Hepatocyte (in vitro differentiated cells): ENCODE measurements around the gene ACP5.

ENCODE experiments used
- EZH2 ChIP-seq: fragments of 200-600 bp; sonication (generic); IDR thresholded peaks from 2 replicates; pipeline ENCODE4 v1.6.1; 2016; ENCODE audit warnings: antibody characterized with exemption, mild to moderate bottlenecking, borderline replicate concordance
- TF ChIP-seq, protein P1 (sequence below): fragments of 200-600 bp; sonication (generic); IDR thresholded peaks from 2 replicates; pipeline ENCODE4 v1.5.1; 2016; ENCODE audit warnings: antibody characterized with exemption, mild to moderate bottlenecking; ENCODE audit not compliant: poor library complexity

DNA sequence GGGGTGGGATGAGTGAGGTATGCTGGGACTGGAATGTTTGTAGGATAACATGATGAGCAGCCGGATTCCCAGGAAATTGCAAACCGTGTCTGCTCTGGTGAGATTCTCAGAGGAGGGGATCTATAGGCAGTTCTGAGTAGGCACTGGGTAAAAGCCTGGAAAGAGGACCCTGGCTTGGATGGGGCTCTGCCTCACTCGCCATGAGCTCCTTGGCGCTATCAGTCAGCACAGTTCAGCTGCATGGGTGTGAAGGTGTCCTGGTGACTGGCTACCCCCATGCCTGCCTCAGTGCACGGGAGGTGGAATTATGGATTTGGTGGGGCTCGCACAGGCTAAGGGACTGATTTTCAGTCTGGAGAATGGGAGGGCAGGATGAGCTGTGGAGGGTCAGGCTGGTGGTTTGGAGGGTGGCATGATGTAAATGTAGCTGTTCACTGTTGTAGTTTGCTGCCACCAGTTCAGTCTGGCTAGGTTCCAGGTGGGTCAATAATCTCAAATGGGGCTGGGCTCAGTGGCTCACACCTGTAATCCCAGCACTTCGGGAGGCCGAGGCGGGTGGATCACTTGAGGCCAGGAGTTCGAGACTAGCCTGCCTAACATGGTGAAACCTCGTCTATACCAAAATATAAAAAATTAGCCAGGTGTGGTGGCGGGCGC is 10.7 kb upstream of the ACP5 start:
- TF ChIP-seq, protein P1, sequence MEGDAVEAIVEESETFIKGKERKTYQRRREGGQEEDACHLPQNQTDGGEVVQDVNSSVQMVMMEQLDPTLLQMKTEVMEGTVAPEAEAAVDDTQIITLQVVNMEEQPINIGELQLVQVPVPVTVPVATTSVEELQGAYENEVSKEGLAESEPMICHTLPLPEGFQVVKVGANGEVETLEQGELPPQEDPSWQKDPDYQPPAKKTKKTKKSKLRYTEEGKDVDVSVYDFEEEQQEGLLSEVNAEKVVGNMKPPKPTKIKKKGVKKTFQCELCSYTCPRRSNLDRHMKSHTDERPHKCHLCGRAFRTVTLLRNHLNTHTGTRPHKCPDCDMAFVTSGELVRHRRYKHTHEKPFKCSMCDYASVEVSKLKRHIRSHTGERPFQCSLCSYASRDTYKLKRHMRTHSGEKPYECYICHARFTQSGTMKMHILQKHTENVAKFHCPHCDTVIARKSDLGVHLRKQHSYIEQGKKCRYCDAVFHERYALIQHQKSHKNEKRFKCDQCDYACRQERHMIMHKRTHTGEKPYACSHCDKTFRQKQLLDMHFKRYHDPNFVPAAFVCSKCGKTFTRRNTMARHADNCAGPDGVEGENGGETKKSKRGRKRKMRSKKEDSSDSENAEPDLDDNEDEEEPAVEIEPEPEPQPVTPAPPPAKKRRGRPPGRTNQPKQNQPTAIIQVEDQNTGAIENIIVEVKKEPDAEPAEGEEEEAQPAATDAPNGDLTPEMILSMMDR, result no peak
- no peak for TF ChIP-seq EZH2
